ENCODE measurements around the gene DNAH1.

DNAH1 gene

DNA sequence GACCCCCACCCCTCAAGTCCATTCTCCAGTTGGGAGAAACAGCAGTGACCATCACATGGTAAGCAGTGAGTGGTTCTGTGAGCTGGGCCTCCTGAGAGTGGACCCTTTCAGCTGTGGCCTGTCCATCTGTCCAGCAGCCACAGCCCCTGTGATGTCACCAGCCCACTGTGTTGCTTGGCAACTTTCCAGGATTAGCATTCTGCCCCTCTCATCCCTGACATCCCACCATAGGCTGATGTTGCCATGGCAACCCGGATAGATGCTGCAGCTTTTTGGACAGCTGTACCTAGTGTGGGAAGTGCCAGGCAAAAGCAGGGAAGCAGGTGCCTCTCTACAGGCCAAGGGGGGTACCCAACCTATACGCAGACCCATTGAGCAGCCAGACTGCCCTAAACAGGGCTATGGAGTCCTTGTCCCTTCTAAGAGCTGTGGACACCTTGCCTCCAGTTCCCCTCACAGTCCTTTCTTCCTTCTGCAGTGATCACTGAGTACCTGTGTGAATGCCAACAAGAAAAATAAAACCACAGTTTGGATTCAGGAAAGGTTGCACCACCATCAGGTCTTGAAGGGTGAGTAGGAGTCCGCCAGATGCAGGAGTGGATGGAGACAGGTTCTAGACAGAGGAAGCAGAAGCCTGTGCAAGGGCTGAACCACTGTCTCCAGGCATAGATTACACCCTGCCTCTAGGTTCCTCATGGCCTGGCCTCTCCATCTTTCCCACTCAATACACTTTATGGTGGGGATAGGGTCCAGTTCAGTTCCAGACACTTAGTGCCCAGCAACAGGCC lies at the start of gene DNAH1:
DNAH1 (plus strand) TSS at position 343 of the 788 bp plus-strand sequence. CDS start 6,124 bp downstream, outside the sequence.
- TF ChIP-seq RAD21 (IDR thresholded peaks at IDR 0.05; ENCODE audit: low read depth), result no peak
- TF ChIP-seq TCF12 (IDR thresholded peaks at IDR 0.05; ENCODE audit: low read depth), result no peak
- TF ChIP-seq, protein P1, sequence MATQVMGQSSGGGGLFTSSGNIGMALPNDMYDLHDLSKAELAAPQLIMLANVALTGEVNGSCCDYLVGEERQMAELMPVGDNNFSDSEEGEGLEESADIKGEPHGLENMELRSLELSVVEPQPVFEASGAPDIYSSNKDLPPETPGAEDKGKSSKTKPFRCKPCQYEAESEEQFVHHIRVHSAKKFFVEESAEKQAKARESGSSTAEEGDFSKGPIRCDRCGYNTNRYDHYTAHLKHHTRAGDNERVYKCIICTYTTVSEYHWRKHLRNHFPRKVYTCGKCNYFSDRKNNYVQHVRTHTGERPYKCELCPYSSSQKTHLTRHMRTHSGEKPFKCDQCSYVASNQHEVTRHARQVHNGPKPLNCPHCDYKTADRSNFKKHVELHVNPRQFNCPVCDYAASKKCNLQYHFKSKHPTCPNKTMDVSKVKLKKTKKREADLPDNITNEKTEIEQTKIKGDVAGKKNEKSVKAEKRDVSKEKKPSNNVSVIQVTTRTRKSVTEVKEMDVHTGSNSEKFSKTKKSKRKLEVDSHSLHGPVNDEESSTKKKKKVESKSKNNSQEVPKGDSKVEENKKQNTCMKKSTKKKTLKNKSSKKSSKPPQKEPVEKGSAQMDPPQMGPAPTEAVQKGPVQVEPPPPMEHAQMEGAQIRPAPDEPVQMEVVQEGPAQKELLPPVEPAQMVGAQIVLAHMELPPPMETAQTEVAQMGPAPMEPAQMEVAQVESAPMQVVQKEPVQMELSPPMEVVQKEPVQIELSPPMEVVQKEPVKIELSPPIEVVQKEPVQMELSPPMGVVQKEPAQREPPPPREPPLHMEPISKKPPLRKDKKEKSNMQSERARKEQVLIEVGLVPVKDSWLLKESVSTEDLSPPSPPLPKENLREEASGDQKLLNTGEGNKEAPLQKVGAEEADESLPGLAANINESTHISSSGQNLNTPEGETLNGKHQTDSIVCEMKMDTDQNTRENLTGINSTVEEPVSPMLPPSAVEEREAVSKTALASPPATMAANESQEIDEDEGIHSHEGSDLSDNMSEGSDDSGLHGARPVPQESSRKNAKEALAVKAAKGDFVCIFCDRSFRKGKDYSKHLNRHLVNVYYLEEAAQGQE (IDR thresholded peaks at IDR 0.05; ENCODE audit: low read depth), result no peak
- TF ChIP-seq TEAD4 (IDR thresholded peaks at IDR 0.05), result no peak
- no peak for TF ChIP-seq EP300 (IDR thresholded peaks at IDR 0.05; ENCODE audit: borderline replicate concordance)
- TF ChIP-seq ZBTB7A (IDR thresholded peaks at IDR 0.05; ENCODE audit: low read depth), result no peak
- no peak for TF ChIP-seq TAF1 (IDR thresholded peaks at IDR 0.05; ENCODE audit: low read depth)
- TF ChIP-seq CEBPB (IDR thresholded peaks at IDR 0.05), result no peak
- no peak for TF ChIP-seq FOXM1 (IDR thresholded peaks at IDR 0.05; ENCODE audit: borderline replicate concordance, low read depth)
- TF ChIP-seq YY1 (IDR thresholded peaks at IDR 0.05; ENCODE audit: low read depth), result no peak
- TF ChIP-seq, protein P2, sequence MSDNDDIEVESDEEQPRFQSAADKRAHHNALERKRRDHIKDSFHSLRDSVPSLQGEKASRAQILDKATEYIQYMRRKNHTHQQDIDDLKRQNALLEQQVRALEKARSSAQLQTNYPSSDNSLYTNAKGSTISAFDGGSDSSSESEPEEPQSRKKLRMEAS (IDR thresholded peaks at IDR 0.05), result no peak
- TF ChIP-seq NFIC (IDR thresholded peaks at IDR 0.05), result no peak
- no peak for TF ChIP-seq CREB1 (IDR thresholded peaks at IDR 0.05; ENCODE audit: low read depth)

DNA sequence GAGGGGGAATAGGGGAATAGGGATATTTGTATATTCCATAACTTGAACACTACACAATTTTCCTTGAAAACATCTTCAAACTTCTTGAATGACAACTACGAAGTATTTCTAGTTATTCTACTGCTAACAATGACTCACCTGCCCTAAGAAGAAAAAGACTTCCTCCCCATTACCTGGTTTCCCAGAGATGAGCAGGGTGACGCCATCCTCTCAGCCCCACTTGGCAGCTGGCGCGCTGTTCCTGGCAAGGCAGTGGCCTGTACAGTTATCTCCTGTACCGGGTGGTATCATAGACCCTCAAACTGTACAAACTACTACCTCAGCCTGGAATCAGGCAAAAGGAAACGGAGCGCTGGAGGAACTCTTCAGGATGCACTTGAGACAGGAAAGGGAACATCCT lies 48.1 kb upstream of the DNAH1 start:
- TF ChIP-seq CEBPB (IDR thresholded peaks at IDR 0.05), result no peak
- no peak for TF ChIP-seq EP300 (IDR thresholded peaks at IDR 0.05; ENCODE audit: borderline replicate concordance)
- TF ChIP-seq YY1 (IDR thresholded peaks at IDR 0.05; ENCODE audit: low read depth), result no peak
- TF ChIP-seq TAF1 (IDR thresholded peaks at IDR 0.05; ENCODE audit: low read depth), result no peak
- TF ChIP-seq, protein P2 (IDR thresholded peaks at IDR 0.05), result no peak
- no peak for TF ChIP-seq TCF12 (IDR thresholded peaks at IDR 0.05; ENCODE audit: low read depth)
- TF ChIP-seq, protein P1 (IDR thresholded peaks at IDR 0.05; ENCODE audit: low read depth), result no peak
- no peak for TF ChIP-seq CREB1 (IDR thresholded peaks at IDR 0.05; ENCODE audit: low read depth)
- TF ChIP-seq ZBTB7A (IDR thresholded peaks at IDR 0.05; ENCODE audit: low read depth), result no peak
- no peak for TF ChIP-seq FOXM1 (IDR thresholded peaks at IDR 0.05; ENCODE audit: borderline replicate concordance, low read depth)
- no peak for TF ChIP-seq EGR1 (IDR thresholded peaks at IDR 0.05)
- TF ChIP-seq, protein P3, sequence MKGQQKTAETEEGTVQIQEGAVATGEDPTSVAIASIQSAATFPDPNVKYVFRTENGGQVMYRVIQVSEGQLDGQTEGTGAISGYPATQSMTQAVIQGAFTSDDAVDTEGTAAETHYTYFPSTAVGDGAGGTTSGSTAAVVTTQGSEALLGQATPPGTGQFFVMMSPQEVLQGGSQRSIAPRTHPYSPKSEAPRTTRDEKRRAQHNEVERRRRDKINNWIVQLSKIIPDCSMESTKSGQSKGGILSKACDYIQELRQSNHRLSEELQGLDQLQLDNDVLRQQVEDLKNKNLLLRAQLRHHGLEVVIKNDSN (IDR thresholded peaks at IDR 0.05), result no peak
- no peak for TF ChIP-seq TEAD4 (IDR thresholded peaks at IDR 0.05)
- TF ChIP-seq NFIC (IDR thresholded peaks at IDR 0.05), result no peak
- TF ChIP-seq RAD21 (IDR thresholded peaks at IDR 0.05; ENCODE audit: low read depth), result no peak

DNA sequence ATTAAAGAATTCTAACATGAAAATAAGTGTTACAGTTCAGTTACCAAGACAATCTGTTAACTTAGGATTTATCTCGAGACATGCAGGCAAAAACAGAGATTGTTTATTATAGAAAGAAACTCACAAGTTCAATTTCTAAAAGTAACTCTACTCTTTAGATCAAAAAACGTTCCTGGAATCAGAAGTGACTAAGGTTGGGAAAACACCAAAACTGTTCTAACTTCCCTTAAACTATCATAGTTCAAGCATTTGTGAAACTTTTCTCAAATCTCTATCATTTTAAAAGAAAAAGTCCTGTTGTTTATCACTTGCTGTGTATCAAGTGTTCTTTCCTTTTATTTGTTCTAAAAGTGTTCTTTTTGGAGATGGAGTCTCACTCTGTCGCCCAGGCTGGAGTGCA lies 46.3 kb upstream of the DNAH1 start:
- TF ChIP-seq EGR1 (IDR thresholded peaks at IDR 0.05) (no peak), TEAD4 (IDR thresholded peaks at IDR 0.05) (no peak)
- TF ChIP-seq, protein P1 (IDR thresholded peaks at IDR 0.05; ENCODE audit: low read depth), result no peak

DNA sequence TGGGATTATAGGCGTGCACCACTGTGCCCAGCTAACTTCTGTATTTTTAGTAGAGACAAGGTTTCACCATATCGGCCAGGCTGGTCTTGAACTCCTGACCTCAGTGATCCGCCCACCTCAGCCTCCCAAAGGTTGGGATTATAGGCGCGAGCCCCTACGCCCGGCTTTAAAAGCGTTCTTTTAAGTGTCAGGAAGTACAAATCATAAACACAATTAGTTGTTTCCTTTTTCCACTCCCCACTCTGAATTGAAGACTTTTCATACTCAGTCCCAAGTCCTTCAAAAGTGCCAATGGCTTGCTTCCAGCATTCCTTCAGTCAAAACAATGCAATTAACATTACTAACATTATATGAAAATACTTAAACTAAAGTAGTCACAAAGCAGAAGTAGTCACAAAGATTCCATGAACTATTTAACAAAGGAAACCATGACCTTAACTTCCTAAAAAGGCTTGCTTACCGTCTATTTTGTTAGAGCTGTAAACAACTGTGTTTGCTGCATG lies 45.8 kb upstream of the DNAH1 start:
- TF ChIP-seq ZBTB7A (IDR thresholded peaks at IDR 0.05; ENCODE audit: low read depth), result no peak
- no peak for TF ChIP-seq YY1 (IDR thresholded peaks at IDR 0.05; ENCODE audit: low read depth)
- TF ChIP-seq TEAD4 (IDR thresholded peaks at IDR 0.05), result no peak
- TF ChIP-seq TCF12 (IDR thresholded peaks at IDR 0.05; ENCODE audit: low read depth), result no peak
- TF ChIP-seq RAD21 (IDR thresholded peaks at IDR 0.05; ENCODE audit: low read depth), result no peak
- TF ChIP-seq CREB1 (IDR thresholded peaks at IDR 0.05; ENCODE audit: low read depth), result no peak
- TF ChIP-seq EP300 (IDR thresholded peaks at IDR 0.05; ENCODE audit: borderline replicate concordance), result no peak
- no peak for TF ChIP-seq TAF1 (IDR thresholded peaks at IDR 0.05; ENCODE audit: low read depth)
- TF ChIP-seq, protein P3 (IDR thresholded peaks at IDR 0.05), result no peak
- TF ChIP-seq, protein P2 (IDR thresholded peaks at IDR 0.05), result no peak
- TF ChIP-seq NFIC (IDR thresholded peaks at IDR 0.05), result no peak
- no peak for TF ChIP-seq FOXM1 (IDR thresholded peaks at IDR 0.05; ENCODE audit: borderline replicate concordance, low read depth)

Data from Ishikawa (cell line).